Measurements from ENCODE around the gene BRD3. TPM values are rescaled to one million over a fixed set of nuclear protein-coding genes. Genes with fewer than 3 reads are reported as not detected.

BRD3 gene
- total RNA-seq, 1 donor from 2014 or later: 70.4 TPM

GRCh38 chr9:134039386-134040175 lies 28.2 kb downstream of the BRD3 start:
- no peak for DNase-seq (ENCODE audit: low spot score)

- DNase-seq (ENCODE audit: low spot score): no peak
Measured at GRCh38 chr9:134037641-134038040, 30.2 kb downstream of the BRD3 start.

- DNase-seq (ENCODE audit: low spot score): no peak
Measured at GRCh38 chr9:134036130-134036529, 31.7 kb downstream of the BRD3 start.

GRCh38 chr9:134035041-134036039 lies 32.5 kb downstream of the BRD3 start:
- DNase-seq (ENCODE audit: low spot score): no peak

GRCh38 chr9:134034215-134035040 lies 33.4 kb downstream of the BRD3 start:
- no peak for DNase-seq (ENCODE audit: low spot score)

GRCh38 chr9:134033516-134034214 lies 34.2 kb downstream of the BRD3 start:
- no peak for DNase-seq (ENCODE audit: low spot score)

GRCh38 chr9:134032456-134033222 lies 35.2 kb downstream of the BRD3 start:
- DNase-seq (ENCODE audit: low spot score): no peak

GRCh38 chr9:134031783-134032182 lies 36.0 kb downstream of the BRD3 start:
- no peak for DNase-seq (ENCODE audit: low spot score)

- DNase-seq (ENCODE audit: low spot score): no peak
Measured at GRCh38 chr9:134030821-134031470, 36.9 kb downstream of the BRD3 start.

- no peak for DNase-seq (ENCODE audit: low spot score)
Measured at GRCh38 chr9:134029248-134030226, 38.3 kb downstream of the BRD3 start.

- DNase-seq (ENCODE audit: low spot score): no peak
Measured at GRCh38 chr9:134028575-134029247, 39.1 kb downstream of the BRD3 start.

GRCh38 chr9:134028076-134028475 lies 39.8 kb downstream of the BRD3 start:
- DNase-seq (ENCODE audit: low spot score): no peak

- DNase-seq (ENCODE audit: low spot score): no peak
Measured at GRCh38 chr9:134027561-134027960, 40.3 kb downstream of the BRD3 start.

- no peak for DNase-seq (ENCODE audit: low spot score)
Measured at GRCh38 chr9:134026981-134027380, 40.8 kb downstream of the BRD3 start.

GRCh38 chr9:134026581-134026980 lies 41.2 kb downstream of the BRD3 start:
- no peak for DNase-seq (ENCODE audit: low spot score)

- DNase-seq (ENCODE audit: low spot score): peak; percentile 36
Measured at GRCh38 chr9:134025606-134026541, 42.0 kb downstream of the BRD3 start.

All from mucosa of gallbladder (tissue), 1 donor.